Tibial nerve (tissue), 4 donors: ENCODE results near the gene MTG2.

Source experiments
- CTCF ChIP-seq, 5 experiments: fragments of 200-600 bp in 3 of 5; fragments of 450-650 bp in 2 of 5; sonication (generic) in 3 of 5; IDR thresholded peaks; one replicate each; pipeline ENCODE4 v1.5.1; 2016 to 2019; ENCODE audit warnings: antibody characterized with exemption in 5 of 5, mild to moderate bottlenecking in 3 of 5, moderate library complexity in 2 of 5
- EP300 ChIP-seq, 2 donors: sonication (generic); formaldehyde crosslinking; IDR thresholded peaks; one replicate each; pipeline ENCODE4 v1.6.1; 2017; ENCODE audit warnings: antibody characterized with exemption in 2 of 2, mild to moderate bottlenecking in 1 of 2
- POLR2A ChIP-seq, 2 donors: fragments of 450-650 bp; IDR thresholded peaks; one replicate each; pipeline ENCODE4 v1.6.1; 2017; ENCODE audit warnings: antibody characterized with exemption in 2 of 2, mild to moderate bottlenecking in 2 of 2, moderate library complexity in 2 of 2

GRCh38 chr20:62225820-62226635, 43.2 kb downstream of the MTG2 start:
- no peak for TF ChIP-seq CTCF (IDR thresholded peaks at IDR 0.05)
- TF ChIP-seq EP300 (IDR thresholded peaks at IDR 0.05) = no peak
- no peak for TF ChIP-seq POLR2A (IDR thresholded peaks at IDR 0.05)
